Mucosa of rectum (tissue), 2 donors: ENCODE measurements around the gene NEDD4L.

ENCODE experiments used
- H3K27ac ChIP-seq, 2 donors: one replicate each; pipeline ENCODE4 v1.7.0; 2013; ENCODE audit warnings: inconsistent platforms in 2 of 2, low read depth in 2 of 2, low read length in 2 of 2
- H3K27me3 ChIP-seq, 2 donors: one replicate each; pipeline ENCODE4 v1.7.0; 2013; ENCODE audit warnings: low read length in 2 of 2; ENCODE audit not compliant: control insufficient read depth in 2 of 2, insufficient read depth in 2 of 2
- H3K36me3 ChIP-seq, 2 donors: one replicate each; pipeline ENCODE4 v1.7.0; 2013; ENCODE audit warnings: low read length in 2 of 2; ENCODE audit not compliant: control insufficient read depth in 2 of 2, insufficient read depth in 2 of 2
- H3K4me1 ChIP-seq, 2 donors: one replicate each; pipeline ENCODE4 v1.7.0; 2013; ENCODE audit warnings: low read length in 2 of 2, mild to moderate bottlenecking in 1 of 2; ENCODE audit not compliant: control insufficient read depth in 2 of 2, insufficient read depth in 2 of 2
- H3K4me3 ChIP-seq, 2 donors: one replicate each; pipeline ENCODE4 v1.7.0; 2013; ENCODE audit warnings: low read length in 2 of 2
- H3K9ac ChIP-seq, 2 donors: one replicate each; pipeline ENCODE4 v1.7.0; 2013; ENCODE audit warnings: low read length in 2 of 2, low read depth in 1 of 2, mild to moderate bottlenecking in 1 of 2
- H3K9me3 ChIP-seq, 2 donors: one replicate each; pipeline ENCODE4 v1.7.0; 2013; ENCODE audit warnings: low read length in 2 of 2; ENCODE audit not compliant: control insufficient read depth in 2 of 2
- donor health status: healthy.
- donor health status: Normal muscosa, but diverticular disease.

NEDD4L gene

GRCh38 chr18:58397385-58398132, 353.5 kb downstream of the NEDD4L start:
- H3K36me3 ChIP-seq, result peaks cover 23 to 32% of the 10 kb centered on the region in 2 donors
- no peak overlapping the region for H3K4me3 ChIP-seq
- no peaks in the 10 kb centered on the region for H3K27me3 ChIP-seq
- peaks cover 12 to 15% of the 10 kb centered on the region in 2 donors for H3K4me1 ChIP-seq
- H3K27ac ChIP-seq, result no peak overlapping the region
- H3K9me3 ChIP-seq, result no peaks in the 10 kb centered on the region
- no peak overlapping the region for H3K9ac ChIP-seq

- Histone ChIP-seq H3K36me3 (peaks cover 21 to 26% of the 10 kb centered on the region in 2 donors), H3K4me3 (no peak overlapping the region), H3K27me3 (no peaks in the 10 kb centered on the region), H3K9ac (no peak overlapping the region), H3K27ac (no peak overlapping the region), H3K4me1 (peaks cover 6 to 9% of the 10 kb centered on the region in 2 donors), H3K9me3 (no peaks in the 10 kb centered on the region)
Measured at GRCh38 chr18:58398648-58399398, 354.8 kb downstream of the NEDD4L start.

- Histone ChIP-seq H3K27me3 (no peaks in the 10 kb centered on the region), H3K9me3 (no peaks in the 10 kb centered on the region), H3K36me3 (peaks cover 10 to 11% of the 10 kb centered on the region in 2 donors), H3K4me1 (peaks cover 6% of the 10 kb centered on the region in 2 donors), H3K4me3 (no peak overlapping the region), H3K9ac (no peak overlapping the region), H3K27ac (no peak overlapping the region)
Measured at GRCh38 chr18:58400331-58400870, 356.4 kb downstream of the NEDD4L start.

- Histone ChIP-seq H3K9me3 (no peaks in the 10 kb centered on the region), H3K9ac (no peak overlapping the region), H3K36me3 (peaks cover 7% of the 10 kb centered on the region in 2 donors), H3K4me1 (peaks cover 6% of the 10 kb centered on the region in 2 donors), H3K4me3 (no peak overlapping the region), H3K27me3 (no peaks in the 10 kb centered on the region), H3K27ac (no peak overlapping the region)
Measured at GRCh38 chr18:58401191-58401590, 357.2 kb downstream of the NEDD4L start.

GRCh38 chr18:58402247-58402646, 358.2 kb downstream of the NEDD4L start:
- Histone ChIP-seq H3K9me3 (no peaks in the 10 kb centered on the region), H3K36me3 (peaks cover 0 to 4% of the 10 kb centered on the region in 2 donors), H3K9ac (no peak overlapping the region), H3K4me1 (peaks cover 6% of the 10 kb centered on the region in 2 donors), H3K27me3 (no peaks in the 10 kb centered on the region), H3K4me3 (no peak overlapping the region), H3K27ac (no peak overlapping the region)

- no peak overlapping the region for H3K27ac ChIP-seq
- no peaks in the 10 kb centered on the region for H3K9me3 ChIP-seq
- no peak overlapping the region for H3K4me3 ChIP-seq
- peaks cover 6% of the 10 kb centered on the region in 2 donors for H3K4me1 ChIP-seq
- H3K36me3 ChIP-seq, result no peaks in the 10 kb centered on the region
- H3K27me3 ChIP-seq, result no peaks in the 10 kb centered on the region
- no peak overlapping the region for H3K9ac ChIP-seq
Measured at GRCh38 chr18:58402951-58403702, 359.1 kb downstream of the NEDD4L start.

- no peak overlapping the region for H3K9ac ChIP-seq
- H3K9me3 ChIP-seq, result no peaks in the 10 kb centered on the region
- no peaks in the 10 kb centered on the region for H3K27me3 ChIP-seq
Measured at GRCh38 chr18:58403799-58404455, 359.9 kb downstream of the NEDD4L start.

GRCh38 chr18:58405107-58405898, 361.3 kb downstream of the NEDD4L start:
- no peaks in the 10 kb centered on the region for H3K27me3 ChIP-seq
- H3K4me1 ChIP-seq, result peaks cover 6% of the 10 kb centered on the region in 2 donors
- no peaks in the 10 kb centered on the region for H3K9me3 ChIP-seq
- no peak overlapping the region for H3K4me3 ChIP-seq
- no peak overlapping the region for H3K27ac ChIP-seq
- H3K9ac ChIP-seq, result no peak overlapping the region
- no peaks in the 10 kb centered on the region for H3K36me3 ChIP-seq

More at GRCh38 chr18:58403799-58404455, 359.9 kb downstream of the NEDD4L start:
- H3K4me1 ChIP-seq, result peaks cover 6% of the 10 kb centered on the region in 2 donors
- no peak overlapping the region for H3K4me3 ChIP-seq
- H3K36me3 ChIP-seq, result no peaks in the 10 kb centered on the region
- H3K27ac ChIP-seq, result no peak overlapping the region

- Histone ChIP-seq H3K36me3 (no peaks in the 10 kb centered on the region), H3K9me3 (no peaks in the 10 kb centered on the region), H3K4me1 (peaks cover 4 to 6% of the 10 kb centered on the region in 2 donors), H3K27ac (no peak overlapping the region), H3K9ac (no peak overlapping the region), H3K4me3 (no peak overlapping the region), H3K27me3 (no peaks in the 10 kb centered on the region)
Measured at GRCh38 chr18:58407263-58407648, 363.2 kb downstream of the NEDD4L start.
